ENCODE measurements around the gene DES.

Gene DES

DNA sequence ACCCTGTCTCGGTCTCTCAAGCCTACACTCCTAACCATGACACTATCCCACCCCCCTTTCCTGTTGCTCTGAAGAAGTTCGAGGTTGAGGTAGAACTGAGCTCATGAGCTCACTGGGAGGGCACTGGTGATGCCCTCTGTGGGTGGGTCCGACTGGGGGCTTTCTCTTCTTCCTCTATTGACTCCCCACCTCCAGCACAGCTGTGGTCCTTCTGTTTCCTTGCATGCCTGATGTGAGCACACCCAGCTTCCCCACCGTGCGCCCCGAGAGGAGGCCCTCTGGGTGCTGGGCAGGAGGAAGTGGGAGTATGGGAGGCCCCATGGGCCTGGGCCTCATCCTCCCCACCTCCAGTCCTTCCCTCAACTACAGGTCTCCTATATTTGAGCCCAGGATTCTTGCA lies 37.4 kb downstream of the DES start:
- H3K4me3 ChIP-seq (ENCODE audit: low read depth, low read length) = no peak overlapping the region
- TF ChIP-seq, protein P1, sequence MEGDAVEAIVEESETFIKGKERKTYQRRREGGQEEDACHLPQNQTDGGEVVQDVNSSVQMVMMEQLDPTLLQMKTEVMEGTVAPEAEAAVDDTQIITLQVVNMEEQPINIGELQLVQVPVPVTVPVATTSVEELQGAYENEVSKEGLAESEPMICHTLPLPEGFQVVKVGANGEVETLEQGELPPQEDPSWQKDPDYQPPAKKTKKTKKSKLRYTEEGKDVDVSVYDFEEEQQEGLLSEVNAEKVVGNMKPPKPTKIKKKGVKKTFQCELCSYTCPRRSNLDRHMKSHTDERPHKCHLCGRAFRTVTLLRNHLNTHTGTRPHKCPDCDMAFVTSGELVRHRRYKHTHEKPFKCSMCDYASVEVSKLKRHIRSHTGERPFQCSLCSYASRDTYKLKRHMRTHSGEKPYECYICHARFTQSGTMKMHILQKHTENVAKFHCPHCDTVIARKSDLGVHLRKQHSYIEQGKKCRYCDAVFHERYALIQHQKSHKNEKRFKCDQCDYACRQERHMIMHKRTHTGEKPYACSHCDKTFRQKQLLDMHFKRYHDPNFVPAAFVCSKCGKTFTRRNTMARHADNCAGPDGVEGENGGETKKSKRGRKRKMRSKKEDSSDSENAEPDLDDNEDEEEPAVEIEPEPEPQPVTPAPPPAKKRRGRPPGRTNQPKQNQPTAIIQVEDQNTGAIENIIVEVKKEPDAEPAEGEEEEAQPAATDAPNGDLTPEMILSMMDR (IDR thresholded peaks at IDR 0.05; ENCODE audit: low read depth, low read length, missing control alignments) = no peak
- in situ Hi-C loops (cut with HindIII; ENCODE audit: low sequenced_read_pairs) = no loop called here
- no peak for DNase-seq (ENCODE audit: low read depth)

DNA sequence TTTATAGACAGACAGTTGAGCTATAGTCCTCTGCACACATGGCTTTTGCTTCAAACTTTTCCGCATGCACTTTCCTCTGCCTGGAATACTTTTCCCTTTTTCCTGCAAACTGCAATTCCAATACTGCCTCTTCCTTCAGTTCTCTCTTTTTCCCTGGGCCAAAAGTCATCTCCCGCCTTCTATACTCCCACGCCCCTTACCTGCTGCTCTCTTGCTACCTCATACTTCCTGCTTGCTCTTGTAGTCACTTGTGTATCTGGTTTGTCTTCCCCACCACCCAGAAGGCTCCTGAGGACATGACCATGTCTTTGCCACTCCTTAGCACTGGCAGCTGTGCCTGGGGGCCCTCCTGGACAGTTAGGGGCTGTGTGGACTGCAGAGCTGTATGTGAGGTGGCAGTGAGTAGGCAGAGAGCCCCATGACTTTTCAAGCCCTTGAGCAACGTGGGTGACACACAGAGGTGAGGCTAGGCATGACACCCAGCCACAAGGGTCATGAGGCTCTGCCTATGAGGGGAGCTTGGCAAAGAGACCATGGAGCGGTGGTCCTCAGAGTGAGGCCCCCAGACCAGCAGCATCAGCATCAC lies 39.7 kb downstream of the DES start:
- DNase-seq (ENCODE audit: low read depth) = no peak
- H3K4me3 ChIP-seq (ENCODE audit: low read depth, low read length) = no peak overlapping the region
- in situ Hi-C loops (cut with HindIII; ENCODE audit: low sequenced_read_pairs) = no loop called here
- TF ChIP-seq, protein P1 (IDR thresholded peaks at IDR 0.05; ENCODE audit: low read depth, low read length, missing control alignments) = no peak

DNA sequence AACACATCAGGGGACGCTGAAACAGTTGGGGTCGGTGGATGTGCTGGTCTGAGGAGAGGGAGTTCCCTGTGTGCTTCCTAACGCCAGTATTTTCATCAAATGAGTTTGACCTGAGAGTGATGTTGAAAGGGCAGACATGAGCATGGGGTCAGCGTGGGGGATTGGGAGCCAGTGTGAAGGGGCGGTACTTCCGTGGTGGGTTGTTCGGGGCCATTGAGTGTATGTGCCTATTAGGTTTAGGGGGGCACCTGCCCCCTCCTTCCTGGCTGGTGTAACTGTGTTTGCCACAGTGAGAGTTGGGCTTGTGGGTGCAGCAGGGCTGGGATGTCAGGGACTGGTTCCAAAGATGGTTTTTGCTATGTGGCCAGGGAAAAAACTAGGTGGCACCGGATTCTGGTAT lies 40.8 kb downstream of the DES start:
- no peak for DNase-seq (ENCODE audit: low read depth)
- TF ChIP-seq, protein P1 (IDR thresholded peaks at IDR 0.05; ENCODE audit: low read depth, low read length, missing control alignments) = no peak
- H3K4me3 ChIP-seq (ENCODE audit: low read depth, low read length) = no peak overlapping the region
- in situ Hi-C loops (cut with HindIII; ENCODE audit: low sequenced_read_pairs) = no loop called here

DNA sequence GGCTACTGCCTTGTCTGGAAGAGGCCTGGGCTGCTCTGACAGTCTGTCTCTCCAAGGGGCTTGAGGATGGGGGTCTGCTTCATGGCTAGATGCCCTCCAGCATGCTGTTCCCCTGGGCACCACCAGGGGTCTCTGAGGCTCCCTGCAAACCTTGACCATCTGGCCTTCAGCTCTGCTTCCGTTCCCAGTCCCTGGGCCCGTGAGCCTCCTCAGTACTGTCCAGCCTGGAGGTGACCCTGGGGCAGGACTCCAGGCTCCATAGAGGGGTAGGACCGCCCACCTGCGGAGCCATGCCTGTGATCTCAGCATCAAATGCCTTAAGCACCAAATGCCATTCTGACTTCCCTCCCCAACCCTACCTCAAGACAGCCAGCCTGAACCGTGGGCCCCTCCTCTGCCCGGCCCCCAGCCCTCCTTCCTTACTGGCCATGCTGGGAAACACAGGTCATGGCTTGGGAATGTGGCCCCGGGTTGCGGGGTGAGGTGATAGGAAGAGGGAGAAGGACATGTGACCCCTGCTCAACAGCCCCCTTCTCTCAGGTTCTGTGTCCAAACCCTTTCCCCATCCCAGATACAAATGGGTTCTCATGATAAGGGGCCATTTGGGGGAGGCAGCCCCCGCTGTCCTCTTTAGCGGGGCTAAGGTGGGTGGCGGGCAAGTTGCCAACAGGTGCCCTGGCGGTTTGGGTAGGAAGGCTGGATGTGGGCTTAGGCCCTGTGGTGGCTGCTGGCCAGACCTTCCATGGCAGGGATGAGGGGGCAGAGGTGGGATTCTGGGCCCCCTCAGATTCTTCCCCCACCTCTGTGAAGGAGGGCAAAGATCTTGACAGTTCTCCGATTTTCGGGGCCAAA lies 41.5 kb downstream of the DES start:
- DNase-seq (ENCODE audit: low read depth) = no peak
- H3K4me3 ChIP-seq (ENCODE audit: low read depth, low read length) = no peak overlapping the region
- TF ChIP-seq, protein P1 (IDR thresholded peaks at IDR 0.05; ENCODE audit: low read depth, low read length, missing control alignments) = peak; percentile 95
- in situ Hi-C loops (cut with HindIII; ENCODE audit: low sequenced_read_pairs) = no loop called here

DNA sequence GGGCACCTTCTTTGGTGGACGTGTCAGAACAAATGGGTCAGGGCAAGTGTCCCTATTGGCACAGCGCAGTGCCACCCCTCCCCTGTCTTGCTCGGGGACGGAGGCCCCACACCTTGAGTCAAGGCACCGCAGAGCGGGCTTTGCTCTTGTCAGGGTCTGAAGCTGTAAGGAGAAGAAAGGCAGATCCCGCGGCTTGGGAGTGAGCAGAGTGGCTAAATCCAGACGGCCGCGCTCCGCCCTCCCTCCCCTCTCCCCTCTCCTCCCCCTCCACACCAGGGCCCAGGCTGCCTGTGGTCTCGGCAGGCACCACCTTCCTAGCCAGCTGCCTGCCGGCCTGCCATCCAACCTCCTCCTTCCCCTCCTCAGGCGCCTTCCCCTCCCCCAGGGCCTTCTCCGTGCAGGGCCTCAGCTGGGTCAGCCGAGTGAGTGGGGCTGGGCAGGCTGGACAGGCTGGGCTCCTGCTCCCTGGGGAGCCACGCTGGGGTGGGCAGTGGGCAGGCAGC lies 42.3 kb downstream of the DES start:
- TF ChIP-seq, protein P1 (IDR thresholded peaks at IDR 0.05; ENCODE audit: low read depth, low read length, missing control alignments) = no peak
- no peak overlapping the region for H3K4me3 ChIP-seq (ENCODE audit: low read depth, low read length)
- in situ Hi-C loops (cut with HindIII; ENCODE audit: low sequenced_read_pairs) = no loop called here
- DNase-seq (ENCODE audit: low read depth) = no peak

DNA sequence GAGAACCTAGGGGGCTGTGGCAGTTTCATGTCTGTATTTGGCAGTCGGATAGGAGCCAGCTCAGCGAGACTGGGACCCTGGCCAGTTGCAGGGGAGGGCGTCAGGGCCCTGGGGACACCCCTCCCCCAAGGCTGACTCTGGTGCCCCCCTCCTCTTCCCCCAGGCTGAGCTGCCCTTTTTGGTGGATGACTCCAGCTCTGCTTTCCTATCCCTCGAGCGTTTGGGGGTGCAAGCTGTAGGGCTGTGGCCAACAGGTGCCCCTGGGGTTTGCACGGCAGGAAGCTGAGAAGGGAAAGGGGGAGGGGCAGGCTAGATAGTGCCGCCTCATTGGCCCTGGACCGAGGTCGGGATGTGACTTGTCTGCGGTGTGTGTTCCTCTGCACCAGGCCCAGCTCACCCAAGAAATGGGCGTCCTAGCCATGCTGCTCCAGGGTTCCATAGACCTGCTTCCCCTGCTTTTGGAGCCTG lies 42.9 kb downstream of the DES start:
- TF ChIP-seq, protein P1 (IDR thresholded peaks at IDR 0.05; ENCODE audit: low read depth, low read length, missing control alignments) = no peak
- H3K4me3 ChIP-seq (ENCODE audit: low read depth, low read length) = no peak overlapping the region
- in situ Hi-C loops (cut with HindIII; ENCODE audit: low sequenced_read_pairs) = no loop called here
- DNase-seq (ENCODE audit: low read depth) = no peak

Data from astrocyte of the cerebellum (primary cell).